ENCODE results near the gene ACOT12. TPM values are rescaled to one million over a fixed set of nuclear protein-coding genes. Genes with fewer than 3 reads are reported as not detected.

Gene ACOT12
- total RNA-seq, 2 donors from 2014 or later: not detected

DNA sequence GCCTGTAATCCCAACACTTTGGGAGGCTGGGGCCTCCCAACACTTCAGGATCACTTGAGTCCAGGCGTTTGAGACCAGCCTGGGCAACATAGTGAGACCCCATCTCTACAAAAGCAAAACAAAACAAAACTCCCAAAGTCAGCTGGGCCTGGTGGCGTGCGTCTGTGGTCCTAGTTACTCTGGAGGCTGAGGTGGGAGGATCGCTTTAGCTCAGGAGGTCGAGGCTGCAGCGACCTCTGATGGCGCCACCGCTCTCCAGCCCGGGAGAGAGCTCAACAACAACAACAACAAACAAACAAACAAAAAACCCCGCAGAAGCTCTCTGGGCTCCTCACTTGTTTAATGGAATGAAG, 528 bp downstream of the ACOT12 start:
- Histone ChIP-seq H3K27ac (no peak overlapping the region), H3K9me3 (no peaks in the 10 kb centered on the region), H3K4me3 (no peak overlapping the region), H3K36me3 (replicated peaks in 1 of 2; ENCODE audit: insufficient read depth in 1 of 2, low read depth in 2 of 2) (no peaks in the 10 kb centered on the region), H3K27me3 (peaks cover 0 to 13% of the 10 kb centered on the region in 2 donors), H3K4me1 (peaks cover 13% of the 10 kb centered on the region)
- DNase-seq (no peak), ATAC-seq (no peak)
- TF ChIP-seq, protein P1, sequence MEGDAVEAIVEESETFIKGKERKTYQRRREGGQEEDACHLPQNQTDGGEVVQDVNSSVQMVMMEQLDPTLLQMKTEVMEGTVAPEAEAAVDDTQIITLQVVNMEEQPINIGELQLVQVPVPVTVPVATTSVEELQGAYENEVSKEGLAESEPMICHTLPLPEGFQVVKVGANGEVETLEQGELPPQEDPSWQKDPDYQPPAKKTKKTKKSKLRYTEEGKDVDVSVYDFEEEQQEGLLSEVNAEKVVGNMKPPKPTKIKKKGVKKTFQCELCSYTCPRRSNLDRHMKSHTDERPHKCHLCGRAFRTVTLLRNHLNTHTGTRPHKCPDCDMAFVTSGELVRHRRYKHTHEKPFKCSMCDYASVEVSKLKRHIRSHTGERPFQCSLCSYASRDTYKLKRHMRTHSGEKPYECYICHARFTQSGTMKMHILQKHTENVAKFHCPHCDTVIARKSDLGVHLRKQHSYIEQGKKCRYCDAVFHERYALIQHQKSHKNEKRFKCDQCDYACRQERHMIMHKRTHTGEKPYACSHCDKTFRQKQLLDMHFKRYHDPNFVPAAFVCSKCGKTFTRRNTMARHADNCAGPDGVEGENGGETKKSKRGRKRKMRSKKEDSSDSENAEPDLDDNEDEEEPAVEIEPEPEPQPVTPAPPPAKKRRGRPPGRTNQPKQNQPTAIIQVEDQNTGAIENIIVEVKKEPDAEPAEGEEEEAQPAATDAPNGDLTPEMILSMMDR (IDR thresholded peaks at IDR 0.05): no peak
- no peak for TF ChIP-seq POLR2A (IDR thresholded peaks at IDR 0.05)
- intact Hi-C loops (cut with DNase I): no loop called here
- WGBS, 2 donors: 17 to 31% methylated on average over 10 of the region's 10 CpGs

DNA sequence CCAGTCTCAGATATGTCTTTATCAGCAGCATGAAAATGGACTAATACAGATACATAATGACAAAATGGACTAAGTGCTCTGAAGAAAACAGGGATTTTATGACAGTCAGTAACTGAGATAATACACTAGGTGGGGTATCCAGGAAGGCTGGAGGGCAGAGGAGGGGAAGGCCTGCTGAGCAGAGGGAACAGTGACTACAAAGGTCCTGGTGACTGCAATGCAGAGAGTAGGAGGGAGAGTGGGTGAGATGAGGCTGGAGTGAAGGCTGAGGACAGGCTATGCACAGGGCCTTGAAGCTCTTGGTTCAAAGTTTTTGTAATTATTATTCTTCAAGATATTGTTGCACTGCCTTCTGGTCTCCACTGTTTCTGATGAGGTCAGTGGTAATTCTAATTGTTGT, 4.9 kb downstream of the ACOT12 start:
- ATAC-seq: no peak
- Histone ChIP-seq H3K9me3 (no peaks in the 10 kb centered on the region), H3K36me3 (replicated peaks in 1 of 2; ENCODE audit: insufficient read depth in 1 of 2, low read depth in 2 of 2) (no peaks in the 10 kb centered on the region), H3K4me3 (no peak overlapping the region), H3K27me3 (peaks cover 0 to 13% of the 10 kb centered on the region in 2 donors), H3K27ac (no peak overlapping the region), H3K4me1 (peaks cover 7% of the 10 kb centered on the region)
- intact Hi-C loops (cut with DNase I): no loop called here
- DNase-seq: no peak
- TF ChIP-seq, protein P1 (IDR thresholded peaks at IDR 0.05): no peak
- TF ChIP-seq POLR2A (IDR thresholded peaks at IDR 0.05): no peak

DNA sequence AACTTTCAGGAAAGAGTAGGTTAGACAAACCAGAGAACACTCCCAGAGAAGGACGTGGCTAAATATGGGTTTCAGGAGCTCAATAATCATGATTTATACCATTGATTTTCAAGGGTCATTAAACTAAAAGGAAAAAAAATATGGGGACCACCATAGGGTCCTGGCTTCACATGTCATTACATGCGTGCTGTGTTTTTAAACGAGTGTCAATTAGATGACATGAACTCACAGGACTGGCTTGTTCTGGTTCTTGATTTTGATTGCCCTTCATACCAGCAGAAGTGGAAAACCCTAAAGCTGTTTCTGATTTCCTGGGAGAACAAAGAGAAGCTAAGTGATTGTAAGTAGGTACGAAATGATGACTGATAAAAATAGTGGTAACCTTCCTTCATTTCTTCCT, 5.8 kb downstream of the ACOT12 start:
- Histone ChIP-seq H3K27ac (no peak overlapping the region), H3K36me3 (replicated peaks in 1 of 2; ENCODE audit: insufficient read depth in 1 of 2, low read depth in 2 of 2) (no peaks in the 10 kb centered on the region), H3K4me1 (no peaks in the 10 kb centered on the region), H3K9me3 (no peaks in the 10 kb centered on the region), H3K27me3 (peaks cover 0 to 8% of the 10 kb centered on the region in 2 donors), H3K4me3 (no peak overlapping the region)
- ATAC-seq (no peak), DNase-seq (no peak)
- WGBS, 2 donors: 73 to 77% methylated on average over 4 of the region's 4 CpGs
- no peak for TF ChIP-seq POLR2A (IDR thresholded peaks at IDR 0.05)
- TF ChIP-seq, protein P1 (IDR thresholded peaks at IDR 0.05): no peak
- intact Hi-C loops (cut with DNase I): no loop called here

DNA sequence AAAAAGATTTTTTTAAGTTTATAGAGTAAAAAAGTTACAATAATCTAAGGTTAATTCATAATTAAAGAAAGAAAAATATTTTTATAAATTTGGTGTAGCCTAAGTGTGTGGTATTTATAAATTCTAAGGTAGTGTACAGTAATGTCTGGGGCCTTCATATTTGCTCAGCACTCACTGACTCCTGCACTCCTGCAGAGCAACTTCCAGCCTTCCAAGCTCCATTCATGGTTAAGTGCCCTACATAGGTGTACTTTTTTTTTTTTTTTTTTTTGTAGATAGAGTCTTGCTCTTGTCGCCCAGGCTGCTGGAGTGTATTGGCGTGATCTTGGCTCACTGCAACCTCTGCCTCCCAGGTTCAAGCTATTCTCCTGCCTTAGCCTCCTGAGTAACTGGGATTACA, 10.1 kb downstream of the ACOT12 start:
- 75 to 77% methylated on average over 2 of the region's 2 CpGs for WGBS, 2 donors
- Histone ChIP-seq H3K27ac (no peak overlapping the region), H3K9me3 (no peaks in the 10 kb centered on the region), H3K36me3 (replicated peaks in 1 of 2; ENCODE audit: insufficient read depth in 1 of 2, low read depth in 2 of 2) (no peaks in the 10 kb centered on the region), H3K4me3 (no peak overlapping the region), H3K4me1 (no peaks in the 10 kb centered on the region), H3K27me3 (no peaks in the 10 kb centered on the region)
- ATAC-seq: no peak
- intact Hi-C loops (cut with DNase I): no loop called here
- no peak for DNase-seq
- TF ChIP-seq, protein P1 (IDR thresholded peaks at IDR 0.05): no peak

DNA sequence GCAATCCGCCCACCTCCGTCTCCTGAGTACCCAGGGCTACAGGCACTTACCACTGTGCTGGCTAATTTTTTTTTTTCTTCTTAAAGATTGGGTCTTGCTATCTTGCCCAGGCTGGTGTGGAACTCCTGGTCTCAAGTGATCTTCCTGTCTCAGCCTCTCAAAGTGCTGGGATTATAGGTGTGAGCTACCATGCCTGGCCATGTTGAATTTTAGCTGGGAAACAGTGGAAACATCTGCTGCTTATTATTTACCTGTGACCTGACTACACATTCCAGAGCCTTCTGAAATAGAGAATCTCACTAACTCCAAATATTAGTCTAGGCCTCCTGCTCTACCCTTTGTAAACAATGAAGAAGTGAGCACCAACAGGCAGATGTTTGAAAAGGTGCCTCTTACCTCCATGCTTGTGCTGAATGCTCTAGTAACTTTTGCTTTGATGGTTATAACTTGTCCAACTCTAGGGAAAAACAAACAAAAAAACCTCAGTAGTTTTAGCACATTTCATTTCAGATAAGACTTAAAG, 22.5 kb downstream of the ACOT12 start:
- 92 to 96% methylated on average over 2 of the region's 2 CpGs for WGBS, 2 donors
- Histone ChIP-seq H3K4me1 (no peaks in the 10 kb centered on the region), H3K36me3 (replicated peaks in 1 of 2; ENCODE audit: insufficient read depth in 1 of 2, low read depth in 2 of 2) (no peaks in the 10 kb centered on the region), H3K27ac (no peak overlapping the region), H3K9me3 (no peaks in the 10 kb centered on the region), H3K27me3 (no peaks in the 10 kb centered on the region), H3K4me3 (no peak overlapping the region)
- TF ChIP-seq POLR2A (IDR thresholded peaks at IDR 0.05): no peak
- TF ChIP-seq, protein P1 (IDR thresholded peaks at IDR 0.05): no peak
- DNase-seq (no peak), ATAC-seq (no peak)
- intact Hi-C loops (cut with DNase I): no loop called here

Measured in body of pancreas (tissue), 4 donors.